HepG2 (cell line): ENCODE measurements around the gene TAS1R1. TPM values are rescaled to one million over a fixed set of nuclear protein-coding genes. Genes with fewer than 3 reads are reported as not detected.

Source experiments
- ARNT ChIP-seq: fragments of 450-650 bp; IDR thresholded peaks from 2 replicates; pipeline ENCODE4 v1.6.1; 2017
- HOXD1 ChIP-seq: sonication (generic); formaldehyde crosslinking; IDR thresholded peaks from 2 replicates; pipeline ENCODE4 v1.5.0; 2020; ENCODE audit warnings: missing genetic modification reagents
- MXI1 ChIP-seq: IDR thresholded peaks from 3 replicates; pipeline ENCODE4 v1.6.1; 2012; ENCODE audit warnings: low read depth, low read length, inconsistent platforms, borderline replicate concordance
- NKX3-1 ChIP-seq: sonication (generic); formaldehyde crosslinking; IDR thresholded peaks from 2 replicates; pipeline ENCODE4 v1.5.0; 2020; ENCODE audit warnings: missing genetic modification reagents
- REPIN1 ChIP-seq: sonication (generic); formaldehyde crosslinking; IDR thresholded peaks from 2 replicates; pipeline ENCODE4 v1.8.0; 2022; ENCODE audit warnings: missing genetic modification reagents, low read depth, mild to moderate bottlenecking, borderline replicate concordance
- SRSF4 ChIP-seq: fragments of 200-400 bp; formaldehyde crosslinking; IDR thresholded peaks from one replicate; pipeline ENCODE4 v1.6.1; 2018; ENCODE audit warnings: mild to moderate bottlenecking, low read depth, low read length, moderate library complexity; ENCODE audit not compliant: poor library complexity, severe bottlenecking
- STAT5B ChIP-seq: sonication (generic); formaldehyde crosslinking; IDR thresholded peaks from 2 replicates; pipeline ENCODE4 v1.4.0; 2020; ENCODE audit warnings: missing genetic modification reagents
- ZKSCAN1 ChIP-seq: fragments of 150-350 bp; IDR thresholded peaks from 2 replicates; pipeline ENCODE4 v1.6.1; 2014; ENCODE audit warnings: low read length
- ZNF496 ChIP-seq: sonication (generic); formaldehyde crosslinking; IDR thresholded peaks from 2 replicates; pipeline ENCODE4 v1.8.1; 2023; ENCODE audit warnings: mild to moderate bottlenecking, moderate library complexity, missing genetic modification reagents; ENCODE audit not compliant: insufficient replicate concordance
- ZNF607 ChIP-seq: sonication (generic); formaldehyde crosslinking; IDR thresholded peaks from 2 replicates; pipeline ENCODE4 v1.5.1; 2020; ENCODE audit warnings: missing genetic modification reagents, mild to moderate bottlenecking, borderline replicate concordance
- ZNF616 ChIP-seq: sonication (generic); formaldehyde crosslinking; IDR thresholded peaks from 2 replicates; pipeline ENCODE4 v1.5.0; 2020; ENCODE audit warnings: low read depth, mild to moderate bottlenecking, missing genetic modification reagents
- ZNF766 ChIP-seq: sonication (generic); formaldehyde crosslinking; IDR thresholded peaks from 2 replicates; pipeline ENCODE4 v1.5.0; 2020; ENCODE audit warnings: missing genetic modification reagents, borderline replicate concordance
- polyA plus RNA-seq, 8 experiments: library from polyadenylated mRNA; depleted of rRNA in 3 of 8; stranded (reverse) in 7 of 8; unstranded in 1 of 8; fragments of >200 nt; fragmentation: Illumina TruSeq in 4 of 8; extraction: Trizol in 4 of 8; gene quantifications; 2 replicates each; pipeline versions ENCODE4 v1.2.1 to v1.2.3, GENCODE V29; 2011 to 2016; ENCODE audit warnings: low read depth in 4 of 8, missing spikeins in 1 of 8, mixed read lengths in 1 of 8; ENCODE audit not compliant: insufficient read depth in 1 of 8
- total RNA-seq, 5 experiments: library from RNA; depleted of rRNA; stranded (reverse); fragments of >200 nt; fragmentation: Illumina TruSeq; extraction: Trizol; gene quantifications; 2 replicates each; pipeline ENCODE4 v1.2.3, GENCODE V29; 2016; ENCODE audit warnings: low read depth in 1 of 5
- TF ChIP-seq, protein P1 (sequence below): IDR thresholded peaks from 2 replicates; pipeline ENCODE4 v1.6.1; 2012; ENCODE audit warnings: low read length, improper control_type of control experiment
- TF ChIP-seq, protein P2 (sequence below): sonication (generic); formaldehyde crosslinking; IDR thresholded peaks from 2 replicates; pipeline ENCODE4 v1.5.0; 2020; ENCODE audit warnings: mild to moderate bottlenecking, missing genetic modification reagents, borderline replicate concordance
- TF ChIP-seq, protein P3 (sequence below), 2 experiments: sonication (generic) in 1 of 2; formaldehyde crosslinking in 1 of 2; IDR thresholded peaks; 2 replicates each; pipeline versions ENCODE4 v1.5.1 to v1.6.1; 2011 to 2020; ENCODE audit warnings: borderline replicate concordance in 1 of 2, low read depth in 1 of 2, low read length in 1 of 2, mild to moderate bottlenecking in 1 of 2, missing genetic modification reagents in 1 of 2, moderate library complexity in 1 of 2
- TF ChIP-seq, protein P4 (sequence below): sonication (generic); formaldehyde crosslinking; IDR thresholded peaks from 2 replicates; pipeline ENCODE4 v1.9.0; 2022; ENCODE audit warnings: low read depth, missing genetic modification reagents

Gene TAS1R1
- total and polyA plus RNA-seq, 2 of the 13 experiments (the other 11 are each of a cell fraction or from before 2014, with no cell fraction given): 1.4 to 1.6 TPM

DNA sequence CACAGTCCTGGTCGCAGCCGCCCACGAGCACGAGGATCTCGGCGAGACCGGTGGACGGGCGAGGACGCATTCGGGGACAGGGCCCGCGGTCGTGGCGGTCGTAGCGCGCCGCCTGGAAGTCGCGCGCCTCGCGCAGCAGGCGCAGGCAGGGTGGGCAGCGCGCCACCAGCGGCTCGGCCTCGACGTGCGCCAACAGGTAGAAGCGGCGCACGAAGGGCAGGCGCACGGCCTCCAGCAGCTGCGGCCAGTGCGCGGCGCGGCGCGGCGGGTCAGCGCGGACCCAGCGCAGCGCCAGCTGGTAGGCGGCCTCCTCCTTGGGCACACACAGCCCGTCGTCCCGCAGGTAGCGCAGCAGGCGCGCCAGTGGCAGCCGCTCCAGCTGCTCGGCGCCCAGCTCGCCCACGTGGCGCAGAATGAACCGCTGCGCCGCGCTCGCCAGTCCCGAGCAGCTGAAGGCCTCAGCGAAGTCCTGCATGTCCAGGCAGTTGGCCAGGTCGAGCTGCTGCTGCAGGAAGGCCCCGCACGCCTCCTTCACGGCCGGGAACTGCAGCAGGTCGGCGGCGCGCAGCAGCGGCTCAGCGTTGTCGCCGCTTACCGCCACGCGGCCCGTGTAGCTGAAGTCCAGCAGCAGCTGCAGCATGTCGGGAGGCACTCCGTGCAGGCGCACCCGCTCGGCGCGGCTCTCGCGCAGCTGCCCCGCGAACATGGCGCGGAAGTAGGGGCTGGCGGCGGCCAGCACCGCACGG, 47.0 kb downstream of the TAS1R1 start (continued):
- TF ChIP-seq, protein P1, sequence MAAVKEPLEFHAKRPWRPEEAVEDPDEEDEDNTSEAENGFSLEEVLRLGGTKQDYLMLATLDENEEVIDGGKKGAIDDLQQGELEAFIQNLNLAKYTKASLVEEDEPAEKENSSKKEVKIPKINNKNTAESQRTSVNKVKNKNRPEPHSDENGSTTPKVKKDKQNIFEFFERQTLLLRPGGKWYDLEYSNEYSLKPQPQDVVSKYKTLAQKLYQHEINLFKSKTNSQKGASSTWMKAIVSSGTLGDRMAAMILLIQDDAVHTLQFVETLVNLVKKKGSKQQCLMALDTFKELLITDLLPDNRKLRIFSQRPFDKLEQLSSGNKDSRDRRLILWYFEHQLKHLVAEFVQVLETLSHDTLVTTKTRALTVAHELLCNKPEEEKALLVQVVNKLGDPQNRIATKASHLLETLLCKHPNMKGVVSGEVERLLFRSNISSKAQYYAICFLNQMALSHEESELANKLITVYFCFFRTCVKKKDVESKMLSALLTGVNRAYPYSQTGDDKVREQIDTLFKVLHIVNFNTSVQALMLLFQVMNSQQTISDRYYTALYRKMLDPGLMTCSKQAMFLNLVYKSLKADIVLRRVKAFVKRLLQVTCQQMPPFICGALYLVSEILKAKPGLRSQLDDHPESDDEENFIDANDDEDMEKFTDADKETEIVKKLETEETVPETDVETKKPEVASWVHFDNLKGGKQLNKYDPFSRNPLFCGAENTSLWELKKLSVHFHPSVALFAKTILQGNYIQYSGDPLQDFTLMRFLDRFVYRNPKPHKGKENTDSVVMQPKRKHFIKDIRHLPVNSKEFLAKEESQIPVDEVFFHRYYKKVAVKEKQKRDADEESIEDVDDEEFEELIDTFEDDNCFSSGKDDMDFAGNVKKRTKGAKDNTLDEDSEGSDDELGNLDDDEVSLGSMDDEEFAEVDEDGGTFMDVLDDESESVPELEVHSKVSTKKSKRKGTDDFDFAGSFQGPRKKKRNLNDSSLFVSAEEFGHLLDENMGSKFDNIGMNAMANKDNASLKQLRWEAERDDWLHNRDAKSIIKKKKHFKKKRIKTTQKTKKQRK: no peak
- no peak for TF ChIP-seq MXI1
- TF ChIP-seq, protein P2, sequence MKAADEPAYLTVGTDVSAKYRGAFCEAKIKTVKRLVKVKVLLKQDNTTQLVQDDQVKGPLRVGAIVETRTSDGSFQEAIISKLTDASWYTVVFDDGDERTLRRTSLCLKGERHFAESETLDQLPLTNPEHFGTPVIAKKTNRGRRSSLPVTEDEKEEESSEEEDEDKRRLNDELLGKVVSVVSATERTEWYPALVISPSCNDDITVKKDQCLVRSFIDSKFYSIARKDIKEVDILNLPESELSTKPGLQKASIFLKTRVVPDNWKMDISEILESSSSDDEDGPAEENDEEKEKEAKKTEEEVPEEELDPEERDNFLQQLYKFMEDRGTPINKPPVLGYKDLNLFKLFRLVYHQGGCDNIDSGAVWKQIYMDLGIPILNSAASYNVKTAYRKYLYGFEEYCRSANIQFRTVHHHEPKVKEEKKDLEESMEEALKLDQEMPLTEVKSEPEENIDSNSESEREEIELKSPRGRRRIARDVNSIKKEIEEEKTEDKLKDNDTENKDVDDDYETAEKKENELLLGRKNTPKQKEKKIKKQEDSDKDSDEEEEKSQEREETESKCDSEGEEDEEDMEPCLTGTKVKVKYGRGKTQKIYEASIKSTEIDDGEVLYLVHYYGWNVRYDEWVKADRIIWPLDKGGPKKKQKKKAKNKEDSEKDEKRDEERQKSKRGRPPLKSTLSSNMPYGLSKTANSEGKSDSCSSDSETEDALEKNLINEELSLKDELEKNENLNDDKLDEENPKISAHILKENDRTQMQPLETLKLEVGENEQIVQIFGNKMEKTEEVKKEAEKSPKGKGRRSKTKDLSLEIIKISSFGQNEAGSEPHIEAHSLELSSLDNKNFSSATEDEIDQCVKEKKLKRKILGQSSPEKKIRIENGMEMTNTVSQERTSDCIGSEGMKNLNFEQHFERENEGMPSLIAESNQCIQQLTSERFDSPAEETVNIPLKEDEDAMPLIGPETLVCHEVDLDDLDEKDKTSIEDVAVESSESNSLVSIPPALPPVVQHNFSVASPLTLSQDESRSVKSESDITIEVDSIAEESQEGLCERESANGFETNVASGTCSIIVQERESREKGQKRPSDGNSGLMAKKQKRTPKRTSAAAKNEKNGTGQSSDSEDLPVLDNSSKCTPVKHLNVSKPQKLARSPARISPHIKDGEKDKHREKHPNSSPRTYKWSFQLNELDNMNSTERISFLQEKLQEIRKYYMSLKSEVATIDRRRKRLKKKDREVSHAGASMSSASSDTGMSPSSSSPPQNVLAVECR: no peak; the same call in 1 of the 2 replicates
- TF ChIP-seq ZNF616 (CRISPR knock-in tag): peak; percentile 87
- no peak for TF ChIP-seq ARNT
- TF ChIP-seq HOXD1: no peak
- TF ChIP-seq ZNF607: peak; percentile 15; the same call in 1 of the 2 replicates
- TF ChIP-seq, protein P3, sequence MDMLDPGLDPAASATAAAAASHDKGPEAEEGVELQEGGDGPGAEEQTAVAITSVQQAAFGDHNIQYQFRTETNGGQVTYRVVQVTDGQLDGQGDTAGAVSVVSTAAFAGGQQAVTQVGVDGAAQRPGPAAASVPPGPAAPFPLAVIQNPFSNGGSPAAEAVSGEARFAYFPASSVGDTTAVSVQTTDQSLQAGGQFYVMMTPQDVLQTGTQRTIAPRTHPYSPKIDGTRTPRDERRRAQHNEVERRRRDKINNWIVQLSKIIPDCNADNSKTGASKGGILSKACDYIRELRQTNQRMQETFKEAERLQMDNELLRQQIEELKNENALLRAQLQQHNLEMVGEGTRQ (IDR thresholded peaks at IDR 0.05; ENCODE audit: low read depth, low read length): no peak
- TF ChIP-seq, protein P3 (CRISPR knock-in tag; IDR thresholded peaks at IDR 0.05; ENCODE audit: borderline replicate concordance): no peak
- peak; percentile 13; the same call in 1 of the 2 replicates for TF ChIP-seq REPIN1 (CRISPR knock-in tag)
- no peak for TF ChIP-seq ZKSCAN1
- no peak for TF ChIP-seq STAT5B (CRISPR knock-in tag)
- TF ChIP-seq NKX3-1 (CRISPR knock-in tag): no peak
- peak; percentile 38 for TF ChIP-seq SRSF4
- TF ChIP-seq ZNF766 (CRISPR knock-in tag): no peak; the same call in 1 of the 2 replicates
- TF ChIP-seq, protein P4, sequence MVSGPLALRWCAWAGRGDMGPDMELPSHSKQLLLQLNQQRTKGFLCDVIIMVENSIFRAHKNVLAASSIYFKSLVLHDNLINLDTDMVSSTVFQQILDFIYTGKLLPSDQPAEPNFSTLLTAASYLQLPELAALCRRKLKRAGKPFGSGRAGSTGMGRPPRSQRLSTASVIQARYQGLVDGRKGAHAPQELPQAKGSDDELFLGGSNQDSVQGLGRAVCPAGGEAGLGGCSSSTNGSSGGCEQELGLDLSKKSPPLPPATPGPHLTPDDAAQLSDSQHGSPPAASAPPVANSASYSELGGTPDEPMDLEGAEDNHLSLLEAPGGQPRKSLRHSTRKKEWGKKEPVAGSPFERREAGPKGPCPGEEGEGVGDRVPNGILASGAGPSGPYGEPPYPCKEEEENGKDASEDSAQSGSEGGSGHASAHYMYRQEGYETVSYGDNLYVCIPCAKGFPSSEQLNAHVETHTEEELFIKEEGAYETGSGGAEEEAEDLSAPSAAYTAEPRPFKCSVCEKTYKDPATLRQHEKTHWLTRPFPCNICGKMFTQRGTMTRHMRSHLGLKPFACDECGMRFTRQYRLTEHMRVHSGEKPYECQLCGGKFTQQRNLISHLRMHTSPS (CRISPR knock-in tag): no peak; the same call in 1 of the 2 replicates
- no peak for TF ChIP-seq ZNF496 (CRISPR knock-in tag)
